ENCODE measurements around the gene POLR3H.
A peak's percentile ranks its signal among the peaks of the same experiment; 100 is the strongest.
"Not testable (repeated sequence)": the region's sequence is repeated elsewhere in the genome, so short reads cannot be mapped to it uniquely, and the experiment has no call there.

The POLR3H gene

DNA sequence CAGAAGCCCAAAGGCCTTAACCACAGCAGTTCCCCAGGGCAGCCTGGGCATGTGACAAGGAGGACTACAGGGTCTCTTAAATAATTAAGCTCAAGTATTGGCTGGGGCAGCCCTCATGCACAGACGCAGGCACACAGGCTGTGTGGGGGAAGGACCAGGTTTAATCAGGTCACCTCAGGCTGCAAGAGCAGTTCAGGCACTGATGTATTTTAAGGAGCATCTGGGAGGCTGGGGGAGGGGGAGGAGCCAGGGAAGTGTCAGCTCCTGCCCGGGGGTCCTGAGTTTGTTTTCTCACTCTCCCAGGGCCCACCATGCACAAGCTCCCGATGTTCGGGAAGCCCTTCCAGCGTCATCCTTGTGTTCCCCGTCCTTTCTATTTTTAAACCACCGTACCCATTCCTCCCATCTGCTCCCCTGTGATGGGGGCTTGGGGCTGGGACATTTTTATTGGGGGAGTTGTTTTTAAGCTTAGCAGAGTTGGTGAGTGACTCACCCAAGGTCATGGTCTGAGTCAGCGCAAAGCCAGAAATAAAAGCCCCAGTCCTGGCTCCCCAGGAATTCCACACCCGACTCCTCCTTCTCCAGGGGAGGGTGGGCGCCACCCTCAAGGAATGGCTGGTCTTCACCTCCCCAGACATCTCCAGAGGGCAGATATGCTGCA lies 18.9 kb upstream of the POLR3H start:
- DNase-seq (ENCODE audit: low spot score), result no peak

DNA sequence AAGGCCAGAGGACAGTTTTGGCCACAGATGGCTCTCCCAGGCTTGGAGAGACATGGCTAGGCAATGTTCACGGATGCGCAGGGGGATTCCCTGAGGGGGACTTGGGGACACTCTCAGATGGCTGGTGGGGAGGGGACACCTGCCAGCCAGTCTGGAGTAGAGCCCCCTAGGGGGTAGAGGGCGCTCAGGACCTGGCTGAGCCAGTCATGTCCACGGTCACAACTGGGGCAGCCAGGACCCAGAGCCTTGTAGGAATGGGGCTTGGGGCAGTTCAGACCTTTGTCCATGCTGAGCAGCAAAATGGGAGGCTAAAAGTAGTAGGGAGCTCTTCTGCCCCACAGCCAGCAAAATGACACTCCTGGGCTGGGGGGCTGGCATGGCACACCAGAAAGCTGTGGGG lies 18.2 kb upstream of the POLR3H start:
- DNase-seq (ENCODE audit: low spot score), result no peak

DNA sequence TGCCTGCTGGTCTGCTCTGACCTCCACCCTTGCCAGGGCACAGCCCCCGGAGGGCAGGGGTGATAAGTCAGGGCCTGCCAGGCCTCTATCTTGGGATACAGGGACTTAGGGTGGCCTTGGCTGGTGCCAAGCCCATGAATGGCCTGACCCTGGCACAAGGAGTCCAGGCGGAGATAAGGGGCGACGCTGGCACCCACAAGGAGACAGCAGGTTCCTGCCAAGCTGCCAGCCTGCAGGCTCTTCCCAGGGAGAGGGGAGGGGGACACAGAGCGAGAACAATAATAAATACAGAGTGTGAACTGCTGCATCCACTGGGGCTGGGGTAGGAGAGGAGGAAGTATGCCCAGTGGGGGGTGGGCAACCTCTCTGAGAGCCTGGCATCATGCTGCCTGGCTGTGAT lies 17.5 kb upstream of the POLR3H start:
- DNase-seq (ENCODE audit: low spot score), result no peak

DNA sequence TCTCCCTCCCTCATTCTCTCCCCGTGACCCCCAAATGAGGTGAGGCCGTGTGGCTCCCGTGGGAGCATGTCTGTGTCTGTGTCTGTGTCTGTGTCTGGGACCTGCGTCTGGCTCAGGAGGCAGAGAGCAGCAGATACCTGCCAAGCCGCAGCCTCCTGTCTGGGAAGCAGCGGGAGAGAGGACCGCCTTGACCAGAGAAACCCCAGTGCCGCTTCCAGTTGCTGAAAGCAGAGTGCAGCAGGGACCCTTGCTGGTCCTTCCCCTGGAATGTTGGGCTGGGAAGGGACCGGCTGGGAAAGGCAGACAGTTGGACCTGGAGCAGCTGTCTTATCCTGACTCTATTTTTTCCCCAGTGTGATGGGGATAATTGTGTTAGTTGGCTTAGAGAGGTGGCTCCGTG lies 17.1 kb upstream of the POLR3H start:
- no peak for DNase-seq (ENCODE audit: low spot score)

DNA sequence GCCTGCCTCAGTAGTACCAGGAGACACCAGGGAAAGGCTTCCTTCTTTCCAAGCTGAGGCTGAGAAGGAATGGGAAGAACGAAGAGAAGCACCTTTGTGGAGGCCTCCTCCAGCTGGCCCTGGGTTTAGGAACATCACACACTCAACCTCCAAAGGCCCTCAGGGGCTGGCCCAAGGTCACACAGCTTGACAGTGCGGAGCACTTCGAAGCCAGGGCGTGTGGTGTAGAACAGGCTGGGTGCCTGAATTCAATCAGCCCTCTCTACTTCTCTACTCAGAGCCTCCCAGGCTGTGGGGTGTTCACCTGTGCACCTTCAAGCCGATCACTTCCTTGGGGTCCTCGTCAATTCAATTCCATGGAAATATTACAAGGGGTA lies 15.8 kb upstream of the POLR3H start:
- no peak for DNase-seq (ENCODE audit: low spot score)

DNA sequence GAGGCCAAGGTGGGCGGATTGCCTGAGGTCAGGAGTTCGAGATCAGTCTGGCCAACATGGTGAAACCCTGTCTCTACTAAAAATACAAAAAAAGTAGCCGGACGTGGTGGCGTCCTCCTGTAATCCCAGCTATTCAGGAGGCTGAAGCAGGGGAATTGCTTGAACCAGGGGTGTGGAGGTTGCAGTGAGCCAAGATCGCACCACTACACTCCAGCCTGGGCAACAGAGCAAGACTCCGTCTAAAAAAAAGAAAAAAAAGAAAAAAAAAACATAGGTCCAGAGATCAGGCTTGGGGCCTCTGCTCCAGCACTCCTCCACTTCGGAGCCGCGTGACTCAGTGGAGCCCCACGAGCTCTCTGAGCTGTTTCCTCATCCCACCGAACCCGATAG lies 14.0 kb upstream of the POLR3H start:
- not testable (repeated sequence) for DNase-seq (ENCODE audit: low spot score)

DNA sequence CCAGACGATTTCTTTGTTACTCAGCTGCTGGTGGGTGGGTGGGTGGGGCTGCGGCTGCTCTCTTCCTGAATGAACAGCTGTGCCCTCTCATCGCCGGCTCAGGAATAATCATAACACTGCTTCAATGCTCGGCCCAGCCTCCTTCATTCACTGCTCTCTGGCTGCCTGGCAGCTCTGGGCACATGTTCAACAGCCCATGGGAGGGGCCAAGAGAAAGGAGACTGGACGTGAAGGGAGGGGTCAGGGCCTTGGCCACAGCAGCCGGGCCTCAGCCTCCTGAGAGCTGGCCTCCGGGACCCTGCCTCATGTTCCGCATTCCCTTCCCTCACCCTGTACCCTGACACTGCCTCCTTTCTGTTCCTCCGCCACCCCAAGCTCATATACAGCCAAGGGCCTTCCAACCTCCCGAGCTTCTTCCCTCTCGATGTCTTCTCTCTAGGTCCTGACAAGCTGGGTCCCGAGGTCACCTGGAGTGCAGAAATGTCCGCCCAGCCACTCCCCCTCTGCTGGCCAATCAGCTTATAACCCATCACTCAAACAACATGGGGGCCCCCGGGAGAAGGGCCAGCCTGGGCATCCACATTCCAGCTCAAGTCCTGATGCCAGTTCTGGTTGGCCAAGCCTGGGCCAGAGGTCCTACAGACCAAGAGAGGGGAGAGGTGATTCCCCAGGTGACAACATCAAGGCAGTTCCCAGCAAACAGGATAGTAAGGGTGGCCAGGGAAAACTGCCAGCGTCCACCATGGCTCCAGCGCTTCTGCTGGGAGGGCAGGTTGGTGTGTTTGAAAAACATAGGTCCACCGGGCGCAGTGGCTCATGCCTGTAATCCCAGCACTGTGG lies 13.4 kb upstream of the POLR3H start:
- no peak for DNase-seq (ENCODE audit: low spot score)

DNA sequence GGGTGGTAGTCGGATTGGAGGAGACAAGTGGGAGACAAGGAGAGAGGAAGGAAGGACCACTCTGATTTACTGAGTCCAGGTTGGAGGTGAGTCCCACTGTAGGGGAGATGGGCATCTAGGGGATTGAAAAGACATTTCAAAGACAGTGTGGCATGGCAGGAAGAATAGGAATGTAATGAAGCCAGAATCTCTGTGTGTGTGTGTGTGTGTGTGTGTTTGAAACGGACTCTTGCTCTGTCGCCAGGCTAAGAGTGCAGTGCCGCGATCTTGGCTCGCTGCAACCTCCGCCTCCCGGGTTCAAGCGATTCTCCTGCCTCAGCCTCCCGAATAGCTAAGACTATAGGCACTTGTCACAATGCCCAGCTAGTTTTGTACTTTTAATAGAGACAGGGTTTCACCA lies 12.3 kb upstream of the POLR3H start:
- DNase-seq (ENCODE audit: low spot score), result no peak

DNA sequence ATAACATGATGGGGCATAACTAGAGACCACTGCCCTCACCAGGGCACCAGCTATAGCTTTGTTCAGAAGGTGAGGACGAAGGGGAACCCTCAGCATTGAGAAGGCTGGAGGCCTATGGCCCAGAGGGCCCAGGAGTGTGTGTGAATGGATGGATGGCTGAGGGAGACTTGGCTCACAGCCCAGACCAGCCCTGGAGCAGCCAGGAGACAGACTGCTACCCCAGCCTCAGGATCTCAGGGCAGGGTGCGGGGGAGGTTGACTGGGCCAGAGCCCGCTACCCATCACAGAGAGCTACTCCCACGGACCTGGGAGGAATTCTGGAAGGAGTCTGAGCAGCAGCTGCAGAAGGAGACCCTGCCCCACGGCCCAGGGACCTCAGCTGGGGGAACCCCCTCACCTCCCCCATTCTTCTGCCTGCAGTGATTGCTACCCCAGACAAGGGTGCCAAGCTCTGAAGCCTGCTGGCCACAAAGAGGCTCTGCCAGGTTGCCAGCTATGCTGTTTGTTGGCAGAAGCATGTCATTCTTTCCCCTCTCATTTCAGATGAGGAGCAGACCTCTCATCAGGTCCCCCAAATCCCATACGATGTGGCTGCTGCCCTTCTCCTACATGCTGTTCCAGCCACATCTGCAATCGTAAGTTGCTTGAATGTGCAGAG lies 11.2 kb upstream of the POLR3H start:
- no peak for DNase-seq (ENCODE audit: low spot score)

DNA sequence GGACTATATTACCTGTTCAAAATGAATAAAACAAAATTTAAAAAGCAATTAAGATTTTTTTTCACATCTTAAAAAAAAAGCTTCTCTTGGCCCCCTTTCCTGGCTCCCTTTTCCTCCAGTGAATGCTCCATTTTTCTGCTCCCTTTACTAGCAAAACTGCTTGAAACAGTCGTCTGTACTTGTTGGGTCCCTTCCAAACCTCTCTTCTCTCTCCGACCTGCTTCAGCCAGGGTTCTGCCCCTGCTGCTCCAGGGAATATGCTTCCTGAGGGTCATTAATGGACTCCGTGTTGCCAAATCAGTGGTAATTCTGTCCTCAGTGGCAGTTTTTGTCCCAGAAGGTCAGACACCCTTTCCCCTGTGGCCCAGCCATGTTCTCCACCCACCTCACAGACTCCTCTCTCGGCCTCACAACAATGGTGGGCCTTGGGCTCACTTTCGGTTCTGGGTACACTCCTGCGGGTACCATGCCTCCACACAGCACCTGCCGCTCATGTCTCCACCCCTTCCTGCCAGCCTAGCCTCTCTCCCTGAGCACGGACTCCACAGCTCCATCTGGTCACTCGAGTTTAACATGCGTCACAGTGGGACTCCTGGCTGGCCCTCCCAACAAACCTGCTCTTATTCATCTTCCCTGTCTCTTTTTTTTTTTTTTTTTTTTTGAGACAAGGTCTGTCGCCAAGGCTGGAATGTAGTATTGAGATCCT lies 7.8 kb upstream of the POLR3H start:
- DNase-seq (ENCODE audit: low spot score), result no peak

DNA sequence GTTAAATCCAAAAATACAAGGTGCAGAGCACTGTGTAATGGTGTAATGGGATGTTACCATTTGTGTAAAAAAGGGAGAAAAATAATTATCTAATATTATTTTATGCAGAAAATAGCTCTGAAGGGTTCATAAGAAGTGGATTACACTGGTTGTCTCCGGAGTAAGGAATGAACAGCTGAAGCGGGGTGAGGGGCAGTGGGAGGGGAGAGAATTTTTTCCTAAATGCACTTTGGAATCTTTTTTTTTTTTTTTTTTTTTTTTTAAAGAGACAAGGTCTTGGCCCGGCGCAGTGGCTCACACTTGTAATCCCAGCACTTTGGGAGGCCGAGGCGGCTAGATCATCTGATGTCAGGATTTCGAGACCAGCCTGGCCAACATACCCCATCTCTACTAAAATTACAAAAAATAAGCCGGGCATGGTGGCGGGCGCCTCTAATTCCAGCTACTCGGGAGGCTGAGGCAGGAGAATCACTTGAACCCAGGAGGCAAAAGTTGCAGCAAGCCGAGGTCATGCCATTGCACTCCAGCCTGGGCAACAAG lies 6.8 kb upstream of the POLR3H start:
- DNase-seq (ENCODE audit: low spot score), result no peak

DNA sequence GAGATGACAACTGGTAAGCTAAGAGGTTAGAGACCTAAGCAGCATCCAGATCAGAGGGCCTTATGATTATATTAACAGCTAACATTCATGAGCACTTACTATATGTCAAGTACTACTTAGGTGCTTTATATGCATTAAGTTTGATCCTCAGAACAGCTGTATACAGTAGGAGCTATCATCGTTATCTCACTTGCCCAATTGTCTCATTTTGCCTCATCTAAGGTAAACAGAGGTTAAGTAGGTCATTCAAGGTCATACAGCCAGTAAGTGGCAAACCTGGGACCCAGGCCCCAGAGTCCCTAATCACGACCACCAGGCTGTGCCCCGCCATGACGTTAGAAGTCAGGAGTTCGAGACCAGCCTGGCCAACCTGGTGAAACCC lies 4.6 kb upstream of the POLR3H start:
- no peak for DNase-seq (ENCODE audit: low spot score)

DNA sequence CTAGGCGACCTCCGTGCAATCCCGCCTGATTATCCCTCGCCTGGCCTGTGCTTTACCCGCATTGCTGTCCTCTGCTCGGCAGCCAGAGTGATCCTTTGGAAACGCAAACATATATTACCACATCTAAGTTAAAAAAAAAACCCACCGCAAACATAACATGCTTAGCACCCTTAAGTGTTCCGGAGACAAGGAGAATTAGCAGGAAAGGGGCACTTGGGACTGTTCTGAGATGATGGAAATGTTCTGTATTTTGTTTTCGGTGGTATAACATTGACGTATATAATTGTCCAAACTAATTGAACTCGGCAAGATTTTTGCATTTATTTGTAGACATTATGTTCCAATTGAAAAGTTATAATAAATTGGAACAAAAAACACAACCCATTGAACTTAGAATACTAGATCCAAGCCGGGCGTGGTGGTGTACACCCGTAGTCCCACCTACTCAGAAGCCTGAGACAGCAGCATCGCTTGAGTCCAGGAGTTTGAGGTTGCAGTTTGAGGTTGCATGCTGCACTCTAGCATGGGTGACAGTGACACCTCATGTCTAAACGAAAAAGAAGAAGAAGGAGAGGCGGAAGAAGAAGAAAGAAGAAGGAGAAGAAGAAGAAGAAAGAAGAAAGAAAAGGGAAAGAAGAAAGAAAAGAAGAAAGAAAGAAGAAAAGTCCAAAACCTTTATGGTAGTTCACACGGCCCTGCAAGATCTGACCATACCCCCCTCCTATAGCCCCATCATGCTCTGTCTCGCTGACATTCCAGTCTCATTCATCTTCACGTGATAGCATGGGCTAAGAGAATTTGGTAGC lies 604 bp upstream of the POLR3H start:
- DNase-seq (ENCODE audit: low spot score), result peak; percentile 41

DNA sequence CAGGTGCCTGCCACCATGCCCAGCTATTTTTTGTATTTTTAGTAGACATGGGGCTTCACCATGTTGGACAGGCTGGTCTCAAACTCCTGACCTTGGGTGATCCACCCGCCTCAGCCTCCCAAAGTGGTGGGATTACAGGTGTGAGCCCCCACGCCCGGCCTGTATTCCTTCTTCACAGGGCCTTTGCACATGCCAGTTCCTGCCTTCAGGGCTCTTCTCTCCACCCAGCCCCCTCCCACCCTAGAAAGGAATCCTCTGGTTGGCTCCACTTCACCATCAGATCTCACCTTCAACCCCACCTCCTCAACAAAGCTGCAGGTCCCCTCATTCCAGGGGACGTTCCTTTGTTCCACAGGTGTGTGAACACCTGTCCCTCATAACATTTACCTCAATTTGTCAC lies 2.0 kb downstream of the POLR3H start:
- no peak for DNase-seq (ENCODE audit: low spot score)

DNA sequence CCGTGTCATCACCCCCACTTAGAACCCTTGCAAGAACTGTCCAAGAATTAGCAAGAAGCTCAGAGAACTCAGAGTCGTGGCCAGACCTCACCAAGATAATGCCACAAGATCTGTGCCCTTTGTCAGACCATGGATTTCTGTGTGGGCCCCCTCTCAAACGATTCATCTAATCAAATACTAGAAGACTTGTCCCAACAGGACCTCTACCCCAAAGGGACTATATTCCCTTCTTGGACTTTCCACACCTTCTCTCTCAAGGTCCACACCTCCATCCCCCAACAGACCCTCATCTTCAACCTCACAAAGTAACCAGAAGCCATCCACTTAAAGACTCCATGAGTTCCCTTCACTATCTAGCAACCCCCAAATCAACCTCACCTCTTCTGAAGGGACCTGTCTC lies 2.8 kb downstream of the POLR3H start:
- no peak for DNase-seq (ENCODE audit: low spot score)

DNA sequence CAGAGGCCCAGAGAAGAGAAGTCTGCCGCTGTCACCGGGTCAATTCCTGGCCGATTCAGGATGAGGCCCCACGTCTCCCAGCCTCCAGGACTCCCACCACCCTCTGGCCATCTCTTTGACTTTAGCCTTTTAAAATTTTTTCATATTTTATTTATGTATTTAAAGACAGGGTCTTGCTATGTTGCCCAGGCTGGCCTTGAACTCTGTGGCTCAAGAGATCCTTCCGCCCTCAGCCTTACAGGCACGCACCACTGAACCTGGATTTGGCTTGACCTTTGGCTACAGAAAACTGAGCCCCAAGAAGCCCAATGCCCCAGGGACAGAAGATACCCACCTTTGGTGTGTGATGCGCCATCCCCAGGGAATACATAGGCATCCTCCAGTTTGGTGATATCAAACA lies 3.9 kb downstream of the POLR3H start:
- DNase-seq (ENCODE audit: low spot score), result no peak

DNA sequence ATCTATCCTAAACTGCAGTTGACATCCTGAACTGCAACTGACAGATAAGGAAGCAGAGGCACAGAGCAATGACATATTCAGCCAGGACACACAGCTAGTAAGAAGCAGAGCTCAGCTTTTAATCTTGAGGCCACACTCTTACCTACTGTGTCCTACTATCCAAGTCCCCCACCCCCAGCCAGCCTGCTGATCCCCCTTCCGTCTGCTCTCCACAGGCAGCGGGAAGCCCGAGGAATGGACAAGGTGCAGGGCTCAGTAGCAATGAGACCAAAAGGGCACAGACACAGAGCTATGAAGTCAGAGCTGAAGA lies 4.3 kb downstream of the POLR3H start:
- DNase-seq (ENCODE audit: low spot score), result no peak

DNA sequence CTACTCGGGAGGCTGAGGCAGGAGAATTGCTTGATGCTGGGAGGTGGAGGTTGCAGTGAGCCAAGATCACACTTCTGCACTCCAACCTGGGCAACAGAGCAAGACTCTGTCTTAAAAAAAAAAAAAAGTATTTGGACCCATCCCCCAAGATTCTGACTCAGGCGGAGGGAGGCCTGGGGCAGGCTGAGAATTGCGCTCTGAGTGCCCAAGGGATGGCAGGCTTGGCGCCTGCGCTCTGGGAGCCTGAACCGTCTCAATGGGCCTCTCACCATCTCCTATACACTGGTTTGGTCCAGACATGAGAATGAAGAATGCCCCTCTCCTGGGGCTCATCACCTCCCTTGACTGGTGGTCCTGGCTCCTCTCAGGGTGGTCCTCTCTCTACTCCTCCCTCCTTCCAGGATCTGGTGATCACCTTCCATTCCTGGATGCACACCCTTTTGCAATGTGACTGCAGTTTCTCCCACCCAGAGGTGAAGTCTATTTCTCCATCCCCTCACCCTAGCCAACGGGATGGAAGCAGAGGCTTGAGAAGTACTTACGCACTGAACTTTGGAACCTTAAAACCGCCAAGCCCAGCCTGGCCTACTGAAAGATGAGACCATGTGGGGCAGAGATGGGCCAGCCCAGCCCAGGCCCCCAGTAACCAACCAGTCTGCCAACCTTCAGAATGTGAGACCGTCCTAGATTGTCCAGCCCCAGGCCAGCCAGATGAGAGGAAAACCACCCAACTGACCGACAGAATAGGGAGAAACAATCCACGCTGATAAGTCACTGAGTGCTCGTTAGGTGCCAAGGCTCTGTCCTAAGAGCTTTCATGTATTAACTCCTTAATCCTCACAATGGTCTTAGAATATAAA lies 4.9 kb downstream of the POLR3H start:
- DNase-seq (ENCODE audit: low spot score), result no peak

DNA sequence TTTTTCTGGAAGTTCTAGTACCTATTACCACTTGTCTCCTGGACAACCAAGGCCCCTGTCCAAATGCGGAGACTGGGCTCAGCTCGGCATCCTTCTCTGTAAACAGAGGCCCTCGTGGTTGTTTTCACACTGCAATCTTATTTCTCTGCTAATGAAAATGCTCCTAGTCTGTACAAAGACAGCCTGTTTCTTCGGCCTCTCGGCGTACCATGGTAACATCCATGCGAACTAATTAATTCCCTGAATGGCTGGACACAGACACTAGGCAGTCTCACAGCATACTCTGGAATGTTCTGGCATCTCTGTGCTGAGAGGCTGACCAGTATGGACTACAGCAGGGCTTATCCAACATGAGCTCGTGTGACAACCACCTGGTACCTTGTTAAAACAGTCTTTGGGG lies 5.7 kb downstream of the POLR3H start:
- DNase-seq (ENCODE audit: low spot score), result no peak

DNA sequence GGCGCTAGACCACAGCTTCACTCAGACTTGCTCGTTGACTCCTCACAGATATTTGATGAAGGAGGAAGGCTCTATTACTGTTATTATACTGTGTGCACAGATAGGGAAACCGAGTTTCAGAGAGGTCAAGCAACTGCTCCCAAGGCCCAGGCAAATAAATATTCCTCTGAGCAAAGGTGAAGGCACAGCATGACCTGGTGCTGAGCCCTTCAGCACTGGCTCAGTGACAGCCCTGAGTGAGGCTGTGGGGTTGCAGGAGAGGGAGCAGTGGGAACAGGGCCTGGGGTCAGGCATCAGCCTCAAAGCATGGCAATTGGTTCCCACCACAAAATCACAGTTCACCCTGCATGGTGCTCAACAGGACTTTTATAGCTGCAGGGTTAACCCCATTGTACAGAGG lies 7.1 kb downstream of the POLR3H start:
- no peak for DNase-seq (ENCODE audit: low spot score)

DNA sequence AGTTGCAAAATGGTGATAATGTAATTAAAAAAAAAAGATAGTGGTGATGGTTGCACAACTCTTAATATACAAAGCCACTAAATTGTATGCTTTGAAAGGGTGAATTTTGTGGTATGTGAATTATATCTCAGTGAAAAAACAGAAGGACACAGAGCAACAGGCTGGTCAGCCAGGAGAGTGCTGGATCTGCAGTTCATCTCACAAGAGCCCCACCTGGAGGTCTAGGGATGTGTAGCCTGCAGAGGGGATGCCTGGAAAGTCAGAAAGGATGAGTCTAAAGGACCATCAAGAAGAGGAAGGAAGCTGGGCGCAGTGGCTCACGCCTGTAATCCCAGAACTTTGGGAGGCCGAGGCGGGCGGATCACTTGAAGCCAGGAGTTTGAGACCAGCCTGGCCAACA lies 9.0 kb downstream of the POLR3H start:
- DNase-seq (ENCODE audit: low spot score), result peak; percentile 47
